Progenitor cell of endocrine pancreas (in vitro differentiated cells): ENCODE measurements around the gene ITM2C. TPM values are rescaled to one million over a fixed set of nuclear protein-coding genes. Genes with fewer than 3 reads are reported as not detected.

Experiments
- DNase-seq: peaks from one replicate; pipeline ENCODE4 v3.0.0; 2021; ENCODE audit warnings: low spot score; ENCODE audit not compliant: unreplicated experiment
- H3K27ac Mint-ChIP-seq: 2 replicates; pipeline ENCODE4 v1.8.0; 2021; ENCODE audit warnings: mild to moderate bottlenecking, moderate library complexity, mixed read lengths
- H3K27me3 Mint-ChIP-seq: 2 replicates; pipeline ENCODE4 v1.8.0; 2021; ENCODE audit warnings: mixed read lengths
- H3K36me3 Mint-ChIP-seq: 2 replicates; pipeline ENCODE4 v1.8.0; 2022; ENCODE audit warnings: mixed read lengths; ENCODE audit not compliant: insufficient read depth
- H3K4me1 Mint-ChIP-seq: 2 replicates; pipeline ENCODE4 v1.8.0; 2021; ENCODE audit warnings: low read depth, mixed read lengths
- H3K4me3 Mint-ChIP-seq: 2 replicates; pipeline ENCODE4 v1.8.0; 2021; ENCODE audit warnings: low read depth, mild to moderate bottlenecking, moderate library complexity, mixed read lengths
- H3K9me3 Mint-ChIP-seq: 2 replicates; pipeline ENCODE4 v1.8.0; 2021; ENCODE audit warnings: low read depth, mixed read lengths
- CTCF ChIP-seq: fragments of 200-600 bp; sonication (generic); IDR thresholded peaks from one replicate; pipeline ENCODE4 v1.5.0; 2021; ENCODE audit warnings: antibody characterized with exemption, mild to moderate bottlenecking; ENCODE audit not compliant: unreplicated experiment
- total RNA-seq: library from RNA; stranded (reverse); gene quantifications from 2 replicates; pipeline ENCODE4 v1.2.1, GENCODE V29; 2021

ITM2C gene
- total RNA-seq, 1 donor from 2014 or later: 169 TPM

GRCh38 chr2:230871361-230872150, 6.8 kb downstream of the ITM2C start:
- peaks cover 5% of the 10 kb centered on the region for H3K36me3 Mint-ChIP-seq
- H3K27me3 Mint-ChIP-seq: no peaks in the 10 kb centered on the region
- peak overlapping the region; percentile 93 for H3K27ac Mint-ChIP-seq
- no peak overlapping the region for H3K4me3 Mint-ChIP-seq
- peak; percentile 7 for DNase-seq
- no peaks in the 10 kb centered on the region for H3K9me3 Mint-ChIP-seq
- H3K4me1 Mint-ChIP-seq: peaks cover 39% of the 10 kb centered on the region
- TF ChIP-seq CTCF: no peak

GRCh38 chr2:230872151-230872967, 7.6 kb downstream of the ITM2C start:
- H3K36me3 Mint-ChIP-seq: peaks cover 5% of the 10 kb centered on the region
- DNase-seq: no peak
- peaks cover 32% of the 10 kb centered on the region for H3K4me1 Mint-ChIP-seq
- no peak overlapping the region for H3K4me3 Mint-ChIP-seq
- no peaks in the 10 kb centered on the region for H3K27me3 Mint-ChIP-seq
- H3K9me3 Mint-ChIP-seq: no peaks in the 10 kb centered on the region
- TF ChIP-seq CTCF: no peak
- peak overlapping the region; percentile 34 for H3K27ac Mint-ChIP-seq

GRCh38 chr2:230872968-230873660, 8.4 kb downstream of the ITM2C start:
- Mint-ChIP-seq H3K36me3 (peaks cover 7% of the 10 kb centered on the region), H3K4me3 (no peak overlapping the region), H3K27ac (peak overlapping the region; percentile 34), H3K4me1 (peaks cover 29% of the 10 kb centered on the region), H3K9me3 (no peaks in the 10 kb centered on the region), H3K27me3 (no peaks in the 10 kb centered on the region)
- peak; percentile 5 for DNase-seq
- no peak for TF ChIP-seq CTCF

GRCh38 chr2:230873661-230874401, 9.1 kb downstream of the ITM2C start:
- Mint-ChIP-seq H3K27me3 (no peaks in the 10 kb centered on the region), H3K9me3 (no peaks in the 10 kb centered on the region), H3K36me3 (peaks cover 7% of the 10 kb centered on the region), H3K4me3 (no peak overlapping the region), H3K4me1 (peaks cover 23% of the 10 kb centered on the region), H3K27ac (no peak overlapping the region)
- no peak for TF ChIP-seq CTCF
- DNase-seq: no peak
